Stimulated activated CD8-positive, alpha-beta memory T cell treated with anti-CD3 and anti-CD28 coated beads, Interleukin-15, amount 100 ng/mL, for 1 hour (primary cell): ENCODE results near the gene TNFAIP8L3.

ENCODE experiments used
- DNase-seq: peaks from one replicate; pipeline ENCODE4 v3.0.0-alpha.2; 2020; ENCODE audit warnings: low read depth

Gene TNFAIP8L3

DNA sequence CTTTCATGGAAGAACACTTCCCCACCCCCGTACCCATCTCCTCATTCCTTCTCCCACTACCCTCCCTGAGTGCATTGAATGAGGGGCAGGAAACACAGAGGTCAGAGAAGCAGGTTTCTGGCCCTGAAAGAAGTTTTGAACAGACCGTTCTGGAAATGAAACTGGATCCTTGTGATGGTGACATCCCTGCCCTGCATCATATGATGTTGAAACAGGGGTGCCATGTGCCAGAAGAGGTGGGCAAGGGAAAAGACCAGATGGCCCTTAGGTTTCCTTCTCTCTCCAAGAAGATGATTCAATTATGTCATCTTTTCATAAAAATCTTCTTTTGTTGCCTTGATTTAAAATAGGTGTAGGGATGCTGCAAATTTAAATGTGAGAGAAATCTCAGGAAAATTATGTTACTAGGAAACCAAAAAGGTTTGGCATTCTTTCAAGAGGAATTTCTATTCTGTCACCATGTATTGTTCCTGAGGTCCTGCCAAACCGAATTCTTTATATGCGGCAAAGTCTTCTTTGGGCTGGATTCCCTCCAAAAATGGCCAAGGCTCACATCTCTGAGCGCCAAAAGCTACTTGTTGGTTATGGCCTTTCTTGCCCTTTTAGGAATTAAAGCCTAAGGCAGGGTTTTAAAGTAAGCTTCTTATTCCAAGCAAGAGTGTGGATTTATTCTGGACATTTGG lies 19.9 kb upstream of the TNFAIP8L3 start:
- no peak for DNase-seq

DNA sequence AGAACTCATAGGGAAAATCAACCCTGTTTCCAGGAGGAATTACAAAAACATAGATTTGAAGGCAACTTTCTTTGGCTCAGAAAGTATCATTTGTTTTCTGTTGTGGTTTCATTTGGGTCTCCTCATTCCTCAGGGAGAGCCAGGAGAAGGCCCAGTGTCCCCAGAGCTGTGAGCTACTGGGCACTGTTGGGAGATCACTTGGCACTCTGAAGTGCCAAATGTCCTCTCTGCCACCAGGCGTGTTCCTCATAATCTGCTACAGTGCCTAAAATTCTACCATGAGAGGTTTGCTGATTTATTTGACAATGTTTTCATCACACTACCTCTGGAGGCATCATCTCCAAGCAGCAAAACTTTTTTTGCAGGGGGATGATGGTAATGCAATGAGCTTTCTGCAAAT lies 17.4 kb upstream of the TNFAIP8L3 start:
- no peak for DNase-seq

DNA sequence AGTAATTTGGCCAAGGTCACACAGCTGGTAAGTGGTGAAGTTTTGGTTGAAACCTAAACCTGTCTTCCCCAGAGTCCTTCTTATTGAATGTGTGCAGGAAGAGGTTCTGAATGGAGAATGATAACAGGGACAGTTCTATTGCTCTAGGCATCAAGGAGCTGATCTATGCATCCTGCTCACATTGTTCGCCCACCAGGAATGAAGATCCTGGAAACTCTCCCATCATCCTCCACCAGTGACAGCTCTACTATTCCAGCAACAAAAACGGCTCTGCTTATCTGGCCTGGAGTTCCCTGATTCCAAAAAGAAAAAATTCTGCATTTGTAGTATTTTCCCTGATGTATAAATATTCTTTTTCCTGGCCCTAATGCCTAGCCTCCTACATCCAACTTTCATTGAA lies 16.4 kb upstream of the TNFAIP8L3 start:
- DNase-seq: no peak

DNA sequence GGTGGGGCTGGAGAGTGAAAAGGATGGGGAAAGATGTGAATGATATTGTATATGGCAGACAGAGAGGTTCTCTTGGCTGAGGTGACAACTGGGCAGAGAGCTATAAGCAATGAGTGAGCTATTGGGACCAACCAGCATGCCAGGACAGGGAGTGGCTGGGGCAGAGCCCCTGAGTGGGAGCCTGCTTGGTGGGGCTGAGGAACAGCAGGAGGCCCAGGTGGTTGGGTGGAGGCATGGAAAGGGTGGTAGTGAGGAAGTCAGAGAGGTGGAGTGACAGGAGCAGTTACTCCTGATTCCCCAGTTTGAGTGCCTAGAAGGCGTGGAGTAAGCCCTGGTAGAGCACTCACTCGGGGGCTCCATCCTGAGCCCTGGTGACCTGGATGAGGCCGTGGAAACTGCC lies 15.5 kb upstream of the TNFAIP8L3 start:
- no peak for DNase-seq

DNA sequence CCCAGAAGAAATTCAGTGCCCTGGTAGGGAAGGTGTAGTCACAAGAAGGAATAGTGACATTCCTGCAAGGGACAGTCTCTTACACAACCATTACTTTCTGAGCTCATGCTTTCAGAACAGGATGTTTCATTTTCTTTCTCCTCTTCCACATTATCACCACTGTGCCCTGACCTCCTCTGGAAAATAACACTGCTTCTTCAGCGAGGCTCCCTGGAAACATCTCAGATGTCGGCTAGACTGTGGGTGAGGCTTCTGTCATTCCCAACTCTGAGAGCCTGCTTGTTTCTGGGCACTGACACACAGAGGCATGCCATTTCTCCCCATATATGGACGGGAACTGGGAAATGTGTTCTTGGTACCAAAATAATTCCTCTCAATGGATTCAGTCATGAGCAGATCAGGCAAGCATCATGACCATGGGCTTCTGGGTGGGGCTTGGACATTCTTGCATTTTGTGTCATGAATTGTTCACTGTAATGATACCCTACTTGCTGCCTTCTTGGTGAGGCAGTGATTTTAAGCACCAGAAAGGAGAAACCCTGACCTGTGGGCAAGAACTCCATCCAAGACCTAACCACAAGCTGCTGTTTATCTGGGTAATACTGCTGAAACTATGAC lies 14.3 kb upstream of the TNFAIP8L3 start:
- no peak for DNase-seq

DNA sequence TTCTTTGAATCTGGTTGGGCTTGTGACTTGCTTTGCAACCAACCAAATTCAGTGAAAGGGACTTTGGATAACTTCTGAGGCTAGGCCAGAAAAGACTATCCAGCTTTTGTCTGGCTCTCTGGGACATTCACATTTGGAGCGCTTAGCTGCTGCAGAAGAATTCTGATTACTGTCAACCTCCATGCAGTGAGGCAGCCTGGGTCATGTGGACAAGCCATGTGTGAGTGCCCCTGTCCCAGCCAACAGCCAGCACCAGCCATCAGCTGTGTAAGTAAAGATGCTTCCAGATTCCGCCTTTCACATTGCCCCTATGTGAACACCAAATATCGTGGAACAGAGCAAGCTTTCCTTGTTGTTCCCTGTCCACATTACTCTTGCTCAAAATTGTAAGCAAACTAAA lies 12.9 kb upstream of the TNFAIP8L3 start:
- DNase-seq: no peak

DNA sequence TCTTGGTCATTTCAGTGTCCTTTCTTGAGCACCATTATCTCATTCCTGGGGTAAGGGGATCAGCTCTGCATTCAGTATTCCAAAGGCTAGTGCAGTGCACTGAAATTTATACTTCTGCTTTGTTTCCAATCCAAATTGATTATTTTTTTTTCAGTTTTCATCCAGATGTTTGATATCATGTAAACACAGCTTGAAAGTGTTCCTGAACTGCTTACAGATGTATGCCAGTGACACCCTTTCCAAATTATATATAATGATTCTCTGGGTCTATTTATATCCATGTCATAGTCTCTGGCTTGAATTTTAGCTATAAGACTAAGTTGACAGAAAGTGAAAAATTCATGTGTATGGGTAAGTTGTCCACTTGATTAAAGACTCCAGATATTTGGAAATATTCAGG lies 11.8 kb upstream of the TNFAIP8L3 start:
- DNase-seq: no peak

DNA sequence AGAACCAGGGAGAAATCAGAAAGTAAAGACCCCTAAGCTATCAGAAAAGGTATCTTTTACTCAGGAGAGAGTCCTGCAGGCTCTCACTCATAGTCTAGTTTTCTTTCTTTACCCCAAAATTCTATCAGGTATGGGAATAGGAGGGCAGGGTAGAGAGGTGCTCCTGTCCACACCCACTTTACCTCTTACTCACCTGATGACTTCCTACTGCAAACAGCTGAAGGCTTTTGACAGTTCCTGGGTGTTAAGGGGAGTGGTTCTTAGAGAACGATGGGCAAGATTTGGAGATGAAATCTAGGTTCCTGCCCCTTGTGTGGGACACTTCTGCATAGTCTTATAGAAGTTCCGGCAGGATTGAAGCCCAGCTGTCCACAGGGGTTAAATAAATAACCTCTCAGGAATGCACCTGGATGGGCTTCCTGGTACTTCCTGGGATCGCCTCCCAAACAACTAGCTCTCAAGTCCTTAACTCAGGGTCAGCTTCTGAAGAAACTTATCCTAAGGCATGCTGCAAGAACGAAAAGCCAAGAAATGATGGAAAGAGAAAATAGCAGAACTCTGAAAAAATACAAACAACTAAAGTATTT lies 10.8 kb upstream of the TNFAIP8L3 start:
- DNase-seq: no peak

DNA sequence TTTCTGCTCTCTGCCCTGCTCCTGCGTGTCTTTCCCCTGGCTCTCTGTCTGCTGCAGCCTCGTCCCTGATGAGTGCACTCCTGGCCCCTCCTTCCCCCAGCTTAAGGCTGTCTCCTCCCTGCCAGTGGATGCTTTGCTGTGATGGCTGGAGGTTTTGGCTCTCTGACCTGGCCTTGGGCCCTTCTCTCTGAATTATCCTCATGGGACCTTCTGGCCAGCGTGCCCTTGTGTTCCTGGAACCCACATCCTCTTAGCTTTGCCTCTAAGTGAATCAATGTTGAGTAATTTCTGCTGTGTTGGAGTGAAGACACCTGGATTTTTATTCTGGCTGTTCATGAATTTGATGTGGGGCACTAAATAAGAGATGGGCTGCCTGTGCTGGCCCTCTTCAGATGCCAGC lies 9.8 kb upstream of the TNFAIP8L3 start:
- DNase-seq: no peak

DNA sequence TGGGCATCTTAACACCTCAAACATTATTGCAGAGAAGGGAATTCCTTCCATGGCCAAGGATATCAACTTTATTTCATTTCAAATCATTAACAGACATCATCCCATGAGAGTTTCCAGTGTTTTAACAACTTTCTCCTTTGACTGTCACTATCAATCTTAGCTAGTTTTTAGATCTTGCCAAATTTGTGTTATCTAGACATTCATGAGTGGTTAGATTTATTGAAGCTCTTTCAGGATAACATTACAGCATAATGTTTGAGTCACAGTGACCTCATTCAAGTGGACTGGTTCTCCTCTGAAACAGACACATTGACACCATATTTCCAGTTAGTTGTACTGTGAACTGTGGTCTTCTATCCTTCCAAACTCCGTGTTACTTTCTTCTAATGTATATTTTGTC lies 8.6 kb upstream of the TNFAIP8L3 start:
- DNase-seq: no peak

DNA sequence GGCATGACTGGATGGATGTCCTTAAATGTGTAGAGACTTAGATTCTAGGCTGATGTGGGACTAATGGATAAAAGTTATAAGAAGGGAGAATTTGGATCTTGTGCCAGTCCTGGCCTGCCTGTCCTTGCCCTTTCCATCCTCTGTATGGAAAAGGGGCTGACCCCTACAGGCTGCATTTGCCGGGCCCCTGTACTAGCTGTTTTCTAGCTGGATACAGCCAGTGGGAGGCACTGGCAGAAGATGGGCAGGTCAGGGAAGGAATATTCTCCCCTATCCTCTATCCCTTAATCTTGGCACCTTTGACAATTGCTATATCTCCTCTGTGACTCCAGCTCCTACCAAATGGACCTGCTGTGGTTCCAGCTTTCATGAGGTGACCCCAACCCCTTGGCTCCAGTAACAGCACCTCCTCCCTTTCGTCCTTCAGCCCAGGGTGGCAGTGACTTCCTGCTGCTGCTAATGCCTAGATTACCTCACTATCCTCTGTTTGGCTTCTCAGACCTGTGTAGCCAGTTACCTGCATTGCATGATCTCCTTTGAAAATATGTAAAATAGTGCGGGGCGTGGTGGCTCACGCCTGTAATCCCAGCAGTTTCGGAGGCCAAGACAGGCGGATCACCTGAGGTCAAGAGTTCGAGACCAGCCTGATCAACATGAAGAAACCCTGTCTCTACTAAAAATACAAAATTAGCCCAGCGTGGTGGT lies 6.2 kb upstream of the TNFAIP8L3 start:
- DNase-seq: no peak

DNA sequence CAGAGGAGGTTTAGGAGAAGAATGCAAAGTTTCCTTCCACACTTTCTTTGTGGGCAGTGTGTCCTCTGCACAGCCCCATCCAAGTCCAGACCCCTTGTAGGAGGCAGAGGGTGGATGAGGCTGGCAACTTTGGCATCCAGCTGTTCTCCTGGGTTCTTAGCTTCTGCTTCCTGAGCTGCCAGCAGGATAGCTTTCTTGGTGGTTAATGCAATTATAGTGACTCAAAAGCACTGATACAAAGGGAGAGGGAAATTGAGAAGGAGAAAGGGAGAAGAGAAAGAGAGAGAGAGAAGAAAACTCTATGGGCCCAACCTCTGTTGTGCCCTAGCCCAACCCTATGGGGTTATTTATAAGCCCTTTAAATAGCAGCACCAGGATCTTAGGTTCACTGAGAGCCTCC lies 4.5 kb upstream of the TNFAIP8L3 start:
- no peak for DNase-seq

DNA sequence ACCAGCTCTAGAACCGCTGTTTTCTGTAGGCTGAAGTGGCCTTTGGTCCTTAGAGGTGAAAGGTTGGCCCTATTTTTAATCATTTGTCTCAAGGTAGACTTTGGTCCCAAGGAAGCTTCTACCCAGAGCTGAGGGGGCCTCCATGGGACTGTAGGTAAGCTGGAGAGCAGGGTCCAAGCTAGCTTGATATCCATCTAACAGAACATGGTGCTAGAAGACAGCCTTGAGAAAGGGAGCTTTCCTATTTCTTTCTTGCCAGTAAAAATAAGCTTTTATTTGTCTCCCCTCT lies 3.6 kb upstream of the TNFAIP8L3 start:
- DNase-seq: no peak

DNA sequence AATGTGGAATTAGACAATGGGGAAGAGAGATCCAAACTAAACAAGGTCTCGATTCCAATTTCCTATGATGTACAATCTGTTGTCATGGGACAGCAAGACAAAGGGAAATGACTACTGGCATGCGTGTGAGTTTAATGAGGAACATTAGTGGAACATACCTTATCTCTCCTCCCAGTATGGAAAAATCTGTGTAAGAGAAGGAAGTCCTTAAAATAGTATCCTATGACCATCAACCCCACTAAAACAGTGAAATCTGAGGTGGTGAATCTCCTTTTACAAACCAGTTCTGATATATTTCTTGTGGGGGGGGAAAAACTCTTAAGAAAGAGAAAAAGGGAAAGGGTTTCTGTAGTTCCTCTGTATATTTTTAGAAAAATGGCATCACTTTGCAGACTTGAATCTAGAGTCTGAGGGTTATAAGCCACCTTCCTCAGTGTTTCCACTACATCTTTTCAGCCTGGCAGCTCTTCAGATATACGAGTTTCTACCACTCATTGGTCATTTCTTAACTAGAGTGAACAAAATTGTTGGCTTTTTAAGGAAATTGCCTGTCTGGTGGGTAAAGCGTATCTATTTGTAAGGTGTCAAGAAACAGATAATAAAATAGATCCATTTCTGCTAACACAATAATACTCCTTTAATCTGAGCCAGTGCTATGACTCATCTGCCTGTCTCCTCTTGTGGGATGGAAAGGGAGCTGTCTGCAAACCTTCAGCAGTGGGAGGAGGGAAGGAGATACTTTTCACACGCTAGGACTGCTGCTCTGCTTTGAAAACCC lies 3.0 kb upstream of the TNFAIP8L3 start:
- no peak for DNase-seq

DNA sequence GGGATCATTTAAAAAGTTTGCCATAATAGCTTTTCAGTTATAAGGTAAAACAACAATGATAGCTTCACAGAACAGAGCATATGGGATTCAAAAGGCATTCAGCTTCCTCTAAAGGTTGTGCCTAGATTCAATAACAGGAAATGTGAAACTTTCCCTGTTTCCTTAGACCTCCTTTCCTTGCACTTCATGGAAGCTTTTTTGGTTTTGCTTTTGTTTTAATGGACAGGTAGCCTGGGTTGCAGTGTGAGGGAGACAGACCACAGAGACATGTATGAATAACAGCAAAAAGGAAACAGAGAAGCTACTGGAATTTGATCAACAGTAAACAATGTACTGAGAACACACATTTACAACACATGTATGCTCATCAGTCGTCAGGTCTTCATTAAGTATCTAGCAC lies 2.3 kb upstream of the TNFAIP8L3 start:
- no peak for DNase-seq

DNA sequence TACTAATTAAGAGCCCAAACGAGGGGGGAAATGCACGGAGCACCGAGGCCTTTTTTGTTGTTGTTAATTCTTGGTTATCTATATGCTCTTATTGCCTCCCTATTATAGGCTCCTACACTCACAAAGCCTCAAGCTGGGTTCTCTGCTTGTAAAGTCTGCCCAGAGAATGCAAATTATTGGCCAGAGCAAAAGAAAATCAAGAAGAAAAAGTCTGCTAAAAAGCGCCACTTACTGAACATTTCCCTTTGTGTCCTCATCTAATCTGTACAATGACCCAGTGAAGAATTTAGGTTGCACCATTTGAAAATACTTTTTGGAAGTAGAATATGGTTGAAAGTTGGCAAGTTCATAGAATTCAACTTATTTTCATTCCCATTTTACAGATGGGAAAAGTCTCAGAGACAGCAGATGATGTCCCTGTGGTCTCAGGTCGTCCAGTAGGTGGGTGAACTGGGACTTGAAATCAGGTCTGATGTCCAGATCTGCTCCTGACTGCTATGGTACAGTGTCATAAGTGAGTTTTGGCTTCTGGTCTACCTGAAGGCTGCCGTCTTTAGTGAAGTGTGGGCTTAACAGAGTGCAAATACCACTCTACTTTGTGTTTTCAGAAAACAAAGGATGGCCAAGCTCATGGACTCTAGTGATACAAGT lies 1.1 kb upstream of the TNFAIP8L3 start:
- DNase-seq: no peak

DNA sequence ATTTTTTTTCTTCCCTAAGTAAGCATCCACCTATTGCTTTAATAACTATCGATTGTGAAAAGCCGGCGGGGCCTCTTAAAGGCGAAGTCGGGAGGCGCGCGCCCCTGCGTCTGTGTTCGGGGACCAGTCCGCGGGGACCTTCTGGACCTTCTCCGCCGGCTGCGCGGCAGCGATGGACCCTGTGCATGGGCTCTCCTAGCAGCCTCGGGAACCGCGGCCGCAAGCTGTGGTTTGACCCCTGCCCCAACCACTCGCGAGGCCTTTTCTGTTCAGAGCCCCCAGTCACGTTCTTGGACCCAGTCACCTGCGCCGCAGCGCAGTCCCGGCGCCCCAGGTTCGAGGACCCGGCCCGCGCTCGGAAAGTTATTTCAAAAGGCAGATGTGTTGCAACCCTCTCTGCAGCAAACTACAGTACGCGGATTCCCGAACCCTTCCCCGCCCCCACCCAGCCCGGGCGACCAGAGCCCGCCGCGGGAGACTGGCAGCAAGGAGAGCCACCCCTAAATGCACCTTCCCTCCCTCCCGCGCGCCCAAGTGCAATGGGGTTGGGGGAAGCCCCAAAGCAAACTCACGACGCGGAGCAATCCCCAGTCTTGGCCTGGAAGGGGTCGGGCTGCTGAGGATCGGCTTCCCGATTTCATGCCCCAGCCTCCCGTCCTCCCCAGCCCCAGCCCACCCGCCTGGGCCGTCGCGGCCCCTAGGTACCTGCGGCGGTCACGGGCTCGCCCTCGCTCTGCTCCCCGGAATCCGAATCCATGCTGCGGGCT lies 684 bp downstream of the TNFAIP8L3 start:
- no peak for DNase-seq

DNA sequence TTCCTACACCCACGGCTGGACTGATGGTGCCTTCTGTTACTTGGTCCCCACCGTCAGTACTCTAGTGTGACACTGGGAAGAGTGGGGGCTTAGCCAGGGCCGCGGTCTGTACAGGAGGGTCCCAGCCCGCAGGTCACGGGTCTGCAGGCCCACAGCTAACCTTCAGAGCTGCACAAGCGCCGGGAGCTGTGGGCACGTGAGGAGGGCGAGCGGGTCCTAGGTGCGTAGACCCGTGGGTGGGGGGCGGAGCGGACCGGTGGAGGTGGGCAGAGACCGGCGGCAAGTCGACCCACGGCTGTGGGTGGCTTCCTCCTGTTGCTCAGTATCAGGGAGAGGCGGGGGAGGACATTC lies 1.2 kb downstream of the TNFAIP8L3 start:
- no peak for DNase-seq

DNA sequence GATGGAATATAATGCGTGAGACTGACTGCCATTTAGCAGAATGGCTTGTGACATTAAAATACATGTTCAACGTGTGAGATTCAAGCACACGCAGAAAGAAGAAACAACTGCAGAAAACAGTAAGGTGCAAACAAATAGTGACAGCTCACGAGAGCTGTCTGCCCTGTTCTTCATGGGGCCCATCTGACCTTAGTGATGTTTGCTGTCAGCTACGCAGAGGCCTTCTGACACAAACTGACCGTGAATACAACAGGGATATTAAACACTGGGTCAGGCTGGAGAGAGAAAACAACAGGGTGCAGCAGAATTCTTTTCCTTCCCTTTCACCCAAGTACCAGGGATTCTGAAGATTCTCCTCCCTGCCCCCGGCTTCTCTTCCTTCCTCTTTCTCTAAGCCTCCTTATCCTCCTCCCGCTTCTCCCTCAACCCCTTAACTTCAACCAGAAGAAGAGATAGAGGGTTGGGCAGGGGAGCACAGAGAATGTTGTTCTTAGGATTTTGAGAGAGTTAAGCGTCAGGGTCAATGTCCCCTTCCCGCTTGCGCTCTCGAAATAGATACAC lies 2.1 kb downstream of the TNFAIP8L3 start:
- no peak for DNase-seq

DNA sequence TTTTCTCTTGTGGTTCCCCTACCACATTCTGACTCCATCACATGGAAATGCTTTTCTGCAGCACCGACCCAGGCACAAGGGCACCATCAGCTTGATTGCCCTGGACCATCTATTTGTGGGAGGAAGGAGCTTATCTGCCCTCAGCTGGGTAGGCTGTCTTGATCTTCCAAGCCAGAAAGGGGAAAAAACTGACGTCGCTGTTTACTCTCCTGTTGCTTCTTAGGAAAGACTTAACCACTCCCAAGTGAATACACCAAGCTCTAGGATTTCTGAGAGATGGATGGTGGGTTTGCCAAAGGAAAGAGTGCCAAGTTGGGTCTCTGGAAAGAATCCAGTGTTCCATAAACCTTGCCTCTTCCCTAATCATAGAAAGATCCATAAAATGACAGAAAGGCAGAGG lies 4.0 kb downstream of the TNFAIP8L3 start:
- no peak for DNase-seq
